Nephron progenitor cell (in vitro differentiated cells): ENCODE measurements around the gene CLP1.

Source experiments
- DNase-seq: peaks from one replicate; pipeline ENCODE4 v3.0.0; 2021
- H3K27ac Mint-ChIP-seq: 2 replicates; pipeline ENCODE4 v1.8.0; 2021; ENCODE audit warnings: mild to moderate bottlenecking, moderate library complexity, mixed read lengths
- H3K27me3 Mint-ChIP-seq: 2 replicates; pipeline ENCODE4 v1.8.0; 2021; ENCODE audit warnings: mild to moderate bottlenecking, low read depth, mixed read lengths; ENCODE audit not compliant: poor library complexity
- H3K36me3 Mint-ChIP-seq: 2 replicates; pipeline ENCODE4 v1.8.0; 2021; ENCODE audit warnings: low read depth, mixed read lengths
- H3K4me1 Mint-ChIP-seq: 2 replicates; pipeline ENCODE4 v1.8.0; 2021; ENCODE audit warnings: mixed read lengths
- H3K4me3 Mint-ChIP-seq: 2 replicates; pipeline ENCODE4 v1.8.0; 2021; ENCODE audit warnings: mild to moderate bottlenecking, moderate library complexity, mixed read lengths
- H3K9me3 Mint-ChIP-seq: 2 replicates; pipeline ENCODE4 v1.8.0; 2021; ENCODE audit warnings: mild to moderate bottlenecking, moderate library complexity, mixed read lengths
- TF ChIP-seq, protein P1 (sequence below): fragments of 200-600 bp; sonication (generic); IDR thresholded peaks from 2 replicates; pipeline ENCODE4 v1.5.0; 2021; ENCODE audit warnings: antibody characterized with exemption

CLP1 gene

GRCh38 chr11:57638005-57638781, 19.4 kb upstream of the CLP1 start:
- peak overlapping the region; percentile 100 for H3K27ac Mint-ChIP-seq
- TF ChIP-seq, protein P1, sequence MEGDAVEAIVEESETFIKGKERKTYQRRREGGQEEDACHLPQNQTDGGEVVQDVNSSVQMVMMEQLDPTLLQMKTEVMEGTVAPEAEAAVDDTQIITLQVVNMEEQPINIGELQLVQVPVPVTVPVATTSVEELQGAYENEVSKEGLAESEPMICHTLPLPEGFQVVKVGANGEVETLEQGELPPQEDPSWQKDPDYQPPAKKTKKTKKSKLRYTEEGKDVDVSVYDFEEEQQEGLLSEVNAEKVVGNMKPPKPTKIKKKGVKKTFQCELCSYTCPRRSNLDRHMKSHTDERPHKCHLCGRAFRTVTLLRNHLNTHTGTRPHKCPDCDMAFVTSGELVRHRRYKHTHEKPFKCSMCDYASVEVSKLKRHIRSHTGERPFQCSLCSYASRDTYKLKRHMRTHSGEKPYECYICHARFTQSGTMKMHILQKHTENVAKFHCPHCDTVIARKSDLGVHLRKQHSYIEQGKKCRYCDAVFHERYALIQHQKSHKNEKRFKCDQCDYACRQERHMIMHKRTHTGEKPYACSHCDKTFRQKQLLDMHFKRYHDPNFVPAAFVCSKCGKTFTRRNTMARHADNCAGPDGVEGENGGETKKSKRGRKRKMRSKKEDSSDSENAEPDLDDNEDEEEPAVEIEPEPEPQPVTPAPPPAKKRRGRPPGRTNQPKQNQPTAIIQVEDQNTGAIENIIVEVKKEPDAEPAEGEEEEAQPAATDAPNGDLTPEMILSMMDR = no peak
- H3K9me3 Mint-ChIP-seq = no peaks in the 10 kb centered on the region
- H3K36me3 Mint-ChIP-seq = peaks cover 25% of the 10 kb centered on the region
- peak overlapping the region; percentile 100 for H3K4me3 Mint-ChIP-seq
- DNase-seq = peak; percentile 86
- H3K27me3 Mint-ChIP-seq = peaks cover 7% of the 10 kb centered on the region
- H3K4me1 Mint-ChIP-seq = peaks cover 53% of the 10 kb centered on the region

DNA sequence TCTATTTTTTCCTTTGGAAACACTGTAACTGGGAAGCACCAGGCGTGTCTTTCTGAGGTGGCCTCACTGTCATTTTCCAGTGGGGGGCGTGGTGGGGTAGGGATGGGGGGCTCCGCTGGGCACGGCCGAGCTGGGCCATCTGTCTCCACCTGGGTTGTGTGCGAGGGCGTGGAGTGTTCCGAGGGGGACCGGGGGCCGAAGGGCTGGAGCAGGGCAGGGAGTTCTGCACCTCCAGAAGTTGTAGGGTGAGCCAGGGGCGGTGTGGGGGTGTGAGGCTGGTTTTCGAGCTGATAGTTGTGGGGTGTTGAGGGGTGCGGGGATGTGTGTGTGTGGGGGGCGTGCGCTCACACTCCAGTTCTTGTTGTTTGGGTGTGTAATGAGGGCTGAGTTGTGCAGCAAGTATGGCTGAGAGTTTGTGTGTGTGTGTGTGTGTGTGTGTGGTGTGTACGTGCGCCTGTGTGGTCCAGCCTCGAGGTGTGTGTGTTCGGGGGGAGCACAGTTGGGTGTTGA, 18.7 kb upstream of the CLP1 start:
- Mint-ChIP-seq H3K27ac (peak overlapping the region; percentile 100), H3K4me3 (peak overlapping the region; percentile 100), H3K4me1 (peaks cover 60% of the 10 kb centered on the region), H3K9me3 (no peaks in the 10 kb centered on the region), H3K36me3 (peaks cover 32% of the 10 kb centered on the region), H3K27me3 (peaks cover 7% of the 10 kb centered on the region)
- DNase-seq = peak; percentile 46
- TF ChIP-seq, protein P1 = no peak

- Mint-ChIP-seq H3K4me1 (peaks cover 64% of the 10 kb centered on the region), H3K36me3 (peaks cover 34% of the 10 kb centered on the region), H3K27me3 (peaks cover 7% of the 10 kb centered on the region), H3K27ac (peak overlapping the region; percentile 100), H3K4me3 (peak overlapping the region; percentile 100), H3K9me3 (no peaks in the 10 kb centered on the region)
- TF ChIP-seq, protein P1 = no peak
- DNase-seq = peak; percentile 94
These were observed 18.1 kb upstream of the CLP1 start for GRCh38 chr11:57639321-57640067.

DNA sequence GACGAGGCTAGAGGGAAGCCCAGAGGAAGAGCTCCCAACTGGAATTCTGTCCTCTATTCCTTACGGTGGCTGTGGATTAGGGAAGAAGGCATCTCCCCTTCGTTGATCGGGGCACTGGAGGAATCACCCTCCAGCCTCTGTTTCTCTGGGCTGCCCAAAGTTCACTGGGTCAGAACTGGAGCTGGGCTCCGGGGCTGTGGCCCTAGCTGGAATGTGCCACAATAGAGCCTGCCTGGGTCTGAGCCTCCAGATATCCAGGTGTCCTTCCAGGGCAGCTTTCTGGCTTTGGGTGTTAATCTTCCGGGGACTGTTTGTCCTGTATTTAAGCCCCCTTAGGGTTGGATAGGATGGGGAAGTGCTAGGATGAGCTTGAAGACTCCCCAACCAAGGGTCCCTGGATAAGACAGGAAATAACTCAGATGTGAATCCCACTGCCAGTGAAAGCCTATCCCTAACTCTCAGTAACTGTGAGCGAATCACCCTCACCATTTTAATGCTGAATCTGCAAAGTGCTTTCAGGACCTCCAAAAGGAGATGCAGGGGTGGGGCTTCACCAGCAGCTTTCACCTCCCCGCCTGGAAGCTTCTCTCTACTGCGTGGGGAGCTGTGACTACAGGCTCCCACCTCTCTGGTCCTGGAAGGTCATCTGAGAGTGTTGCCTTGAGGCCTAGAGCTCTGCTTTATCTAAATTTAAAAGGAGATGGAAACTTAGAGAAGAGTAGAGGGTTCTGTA, 17.3 kb upstream of the CLP1 start:
- H3K4me3 Mint-ChIP-seq = peak overlapping the region; percentile 100
- peak overlapping the region; percentile 100 for H3K27ac Mint-ChIP-seq
- peaks cover 71% of the 10 kb centered on the region for H3K4me1 Mint-ChIP-seq
- H3K36me3 Mint-ChIP-seq = peaks cover 34% of the 10 kb centered on the region
- H3K27me3 Mint-ChIP-seq = peaks cover 3% of the 10 kb centered on the region
- TF ChIP-seq, protein P1 = no peak
- no peaks in the 10 kb centered on the region for H3K9me3 Mint-ChIP-seq
- DNase-seq = no peak

- Mint-ChIP-seq H3K4me3 (peak overlapping the region; percentile 100), H3K4me1 (peaks cover 81% of the 10 kb centered on the region), H3K27ac (peak overlapping the region; percentile 100), H3K36me3 (peaks cover 34% of the 10 kb centered on the region), H3K27me3 (peaks cover 3% of the 10 kb centered on the region), H3K9me3 (no peaks in the 10 kb centered on the region)
- TF ChIP-seq, protein P1 = peak; percentile 9
- no peak for DNase-seq
These were observed 16.4 kb upstream of the CLP1 start for GRCh38 chr11:57641011-57641807.
